ENCODE results near the gene AKT3.

DNA sequence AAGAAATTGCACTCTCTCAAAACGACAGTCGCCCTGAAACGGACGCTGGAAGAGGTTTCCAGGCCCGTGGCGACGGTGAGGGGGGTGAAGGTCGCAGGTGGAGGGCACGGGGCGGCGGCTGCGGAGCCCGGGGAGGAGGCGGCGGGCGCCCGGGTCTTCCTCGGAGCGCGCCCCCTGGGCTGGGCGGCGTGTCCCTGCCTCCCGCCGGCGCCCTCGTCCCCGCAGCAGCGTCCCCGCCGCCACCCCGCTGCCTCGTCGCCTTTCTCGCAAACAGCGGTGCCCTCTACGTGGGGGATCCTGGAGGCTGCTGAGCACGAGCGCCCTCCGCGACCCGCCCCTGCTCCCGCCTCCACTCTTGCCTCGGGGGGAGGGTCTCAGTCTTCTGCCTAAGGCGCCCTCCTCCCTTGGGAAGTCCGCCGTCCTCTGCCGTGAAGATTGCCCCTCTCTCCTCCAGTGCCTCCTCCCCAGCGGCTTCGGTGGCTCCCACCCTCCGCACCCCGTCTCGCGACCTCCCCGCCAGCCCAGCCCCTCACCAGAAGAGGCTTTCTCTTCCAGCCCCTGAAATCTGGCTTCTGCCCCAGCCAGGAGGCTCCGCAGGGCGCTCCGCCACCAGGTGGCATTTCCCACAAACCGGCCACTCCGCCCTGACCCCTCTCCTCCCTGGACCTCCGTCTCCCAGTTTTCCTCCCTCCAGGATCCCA, 366.8 kb downstream of the AKT3 start:
- TF ChIP-seq POLR2AphosphoS5 (IDR thresholded peaks at IDR 0.05; ENCODE audit: low read depth, low read length) (no peak), TAF1 (IDR thresholded peaks at IDR 0.05; ENCODE audit: borderline replicate concordance, insufficient read depth, low read length) (no peak), REST (IDR thresholded peaks at IDR 0.05; ENCODE audit: insufficient read depth in 1 of 2, low read depth in 2 of 2, low read length in 2 of 2) (no peak), SIN3A (IDR thresholded peaks at IDR 0.05; ENCODE audit: borderline replicate concordance, insufficient read depth, low read length) (no peak)
